ENCODE data around the gene OLFML2A. TPM values are rescaled to one million over a fixed set of nuclear protein-coding genes. Genes with fewer than 3 reads are reported as not detected.

Gene OLFML2A
- polyA plus RNA-seq, 1 donor from 2014 or later = 0.15 TPM

GRCh38 chr9:124801356-124801755, 24.4 kb downstream of the OLFML2A start:
- H3K79me2 ChIP-seq (replicated peaks; ENCODE audit: insufficient read depth, low read length) = no peaks in the 10 kb centered on the region
- no peaks in the 10 kb centered on the region for H3K9me3 ChIP-seq (ENCODE audit: low read length)
- TF ChIP-seq TAF1 (IDR thresholded peaks at IDR 0.05; ENCODE audit: low read depth) = no peak
- no peaks in the 10 kb centered on the region for H3K9me2 ChIP-seq (ENCODE audit: insufficient read depth, low read length)
- H4K20me1 ChIP-seq (ENCODE audit: insufficient read depth) = no peaks in the 10 kb centered on the region
- H3K36me3 ChIP-seq (ENCODE audit: insufficient read depth, low read length) = no peaks in the 10 kb centered on the region
- no peak overlapping the region for H2AFZ ChIP-seq (ENCODE audit: low read depth, low read length)
- no peak overlapping the region for H3K4me2 ChIP-seq (ENCODE audit: low read length)
- H3K4me3 ChIP-seq (ENCODE audit: low read length) = no peak overlapping the region
- H3K27me3 ChIP-seq (ENCODE audit: insufficient read depth, low read depth, low read length) = no peaks in the 10 kb centered on the region
- H3K9ac ChIP-seq (ENCODE audit: low read length) = no peak overlapping the region
- H3K27ac ChIP-seq (ENCODE audit: low read length) = no peak overlapping the region
- no peaks in the 10 kb centered on the region for H3F3A ChIP-seq (ENCODE audit: insufficient read depth, low read length, poor library complexity, severe bottlenecking)

- no peak overlapping the region for H3K9ac ChIP-seq (ENCODE audit: low read length)
- H3F3A ChIP-seq (ENCODE audit: insufficient read depth, low read length, poor library complexity, severe bottlenecking) = no peaks in the 10 kb centered on the region
- H2AFZ ChIP-seq (ENCODE audit: low read depth, low read length) = no peak overlapping the region
- H3K9me2 ChIP-seq (ENCODE audit: insufficient read depth, low read length) = no peaks in the 10 kb centered on the region
- no peak overlapping the region for H3K4me2 ChIP-seq (ENCODE audit: low read length)
- H3K9me3 ChIP-seq (ENCODE audit: low read length) = no peaks in the 10 kb centered on the region
- no peaks in the 10 kb centered on the region for H3K79me2 ChIP-seq (replicated peaks; ENCODE audit: insufficient read depth, low read length)
- H4K20me1 ChIP-seq (ENCODE audit: insufficient read depth) = no peaks in the 10 kb centered on the region
- TF ChIP-seq RAD21 (conservative IDR thresholded peaks at IDR 0.05) (no peak), CTCF (IDR thresholded peaks at IDR 0.05; ENCODE audit: poor library complexity, severe bottlenecking) (no peak), EP300 (conservative IDR thresholded peaks at IDR 0.05; ENCODE audit: poor library complexity, severe bottlenecking) (no peak), REST (IDR thresholded peaks at IDR 0.05; ENCODE audit: borderline replicate concordance) (no peak), POLR2AphosphoS5 (IDR thresholded peaks at IDR 0.05) (no peak), TAF1 (IDR thresholded peaks at IDR 0.05; ENCODE audit: low read depth) (no peak), MXI1 (conservative IDR thresholded peaks at IDR 0.05; ENCODE audit: poor library complexity, severe bottlenecking) (no peak), SMC3 (conservative IDR thresholded peaks at IDR 0.05; ENCODE audit: poor library complexity) (no peak), EZH2 (IDR thresholded peaks at IDR 0.05; ENCODE audit: borderline replicate concordance, insufficient read depth, low read length, poor library complexity, severe bottlenecking) (no peak)
- no peak overlapping the region for H3K4me3 ChIP-seq (ENCODE audit: low read length)
- no peaks in the 10 kb centered on the region for H3K27me3 ChIP-seq (ENCODE audit: insufficient read depth, low read depth, low read length)
- no peak overlapping the region for H3K27ac ChIP-seq (ENCODE audit: low read length)
- H3K36me3 ChIP-seq (ENCODE audit: insufficient read depth, low read length) = no peaks in the 10 kb centered on the region
Observed at GRCh38 chr9:124802426-124802825, 25.5 kb downstream of the OLFML2A start.

GRCh38 chr9:124803911-124804310, 27.0 kb downstream of the OLFML2A start:
- no peaks in the 10 kb centered on the region for H3K9me2 ChIP-seq (ENCODE audit: insufficient read depth, low read length)
- no peaks in the 10 kb centered on the region for H4K20me1 ChIP-seq (ENCODE audit: insufficient read depth)
- H3K9ac ChIP-seq (ENCODE audit: low read length) = no peak overlapping the region
- no peak overlapping the region for H2AFZ ChIP-seq (ENCODE audit: low read depth, low read length)
- no peaks in the 10 kb centered on the region for H3K79me2 ChIP-seq (replicated peaks; ENCODE audit: insufficient read depth, low read length)
- no peaks in the 10 kb centered on the region for H3K36me3 ChIP-seq (ENCODE audit: insufficient read depth, low read length)
- H3K9me3 ChIP-seq (ENCODE audit: low read length) = no peaks in the 10 kb centered on the region
- H3K27ac ChIP-seq (ENCODE audit: low read length) = no peak overlapping the region
- H3K4me2 ChIP-seq (ENCODE audit: low read length) = no peak overlapping the region
- no peaks in the 10 kb centered on the region for H3F3A ChIP-seq (ENCODE audit: insufficient read depth, low read length, poor library complexity, severe bottlenecking)
- H3K27me3 ChIP-seq (ENCODE audit: insufficient read depth, low read depth, low read length) = no peaks in the 10 kb centered on the region
- no peak for TF ChIP-seq MXI1 (conservative IDR thresholded peaks at IDR 0.05; ENCODE audit: poor library complexity, severe bottlenecking)
- no peak for TF ChIP-seq CTCF (IDR thresholded peaks at IDR 0.05; ENCODE audit: poor library complexity, severe bottlenecking)
- no peak for TF ChIP-seq REST (IDR thresholded peaks at IDR 0.05; ENCODE audit: borderline replicate concordance)
- TF ChIP-seq TAF1 (IDR thresholded peaks at IDR 0.05; ENCODE audit: low read depth) = no peak
- no peak for TF ChIP-seq SMC3 (conservative IDR thresholded peaks at IDR 0.05; ENCODE audit: poor library complexity)
- no peak for TF ChIP-seq RAD21 (conservative IDR thresholded peaks at IDR 0.05)
- TF ChIP-seq EP300 (conservative IDR thresholded peaks at IDR 0.05; ENCODE audit: poor library complexity, severe bottlenecking) = no peak
- TF ChIP-seq EZH2 (IDR thresholded peaks at IDR 0.05; ENCODE audit: borderline replicate concordance, insufficient read depth, low read length, poor library complexity, severe bottlenecking) = no peak
- no peak for TF ChIP-seq POLR2AphosphoS5 (IDR thresholded peaks at IDR 0.05)
- no peak overlapping the region for H3K4me3 ChIP-seq (ENCODE audit: low read length)

Measured in neural cell (in vitro differentiated cells).